K562 (cell line): ENCODE data around the gene MEIKIN. TPM values are rescaled to one million over a fixed set of nuclear protein-coding genes. Genes with fewer than 3 reads are reported as not detected.
A peak's percentile ranks its signal among the peaks of the same experiment; 100 is the strongest.

Source experiments
- POLR2A ChIP-seq: fragments of 450-650 bp; conservative IDR thresholded peaks from 2 replicates; pipeline ENCODE4 v1.6.1; 2016
- TOE1 ChIP-seq, 2 experiments: fragments of 450-650 bp in 1 of 2; sonication (generic) in 1 of 2; formaldehyde crosslinking in 1 of 2; IDR thresholded peaks; 2 replicates each; pipeline versions ENCODE4 v1.7.1 to v1.8.0; 2016 to 2022; ENCODE audit warnings: borderline replicate concordance in 2 of 2, mild to moderate bottlenecking in 2 of 2, antibody characterized with exemption in 1 of 2, inconsistent platforms in 1 of 2, low read depth in 1 of 2, missing genetic modification reagents in 1 of 2, moderate library complexity in 1 of 2
- polyA plus RNA-seq, 8 experiments: library from polyadenylated mRNA; depleted of rRNA in 4 of 8; stranded (reverse) in 5 of 8; unstranded in 3 of 8; fragments of >200 nt; fragmentation: Nextera tagmentation in 2 of 8; fragmentation: Illumina TruSeq in 1 of 8; extraction: Ambion mirVana in 2 of 8; extraction: Trizol in 1 of 8; gene quantifications; 2 replicates each; pipeline versions ENCODE4 v1.2.1 to v1.2.3, GENCODE V29; 2011 to 2014; ENCODE audit warnings: inconsistent platforms in 1 of 8, missing spikeins in 1 of 8
- total RNA-seq, 7 experiments: library from RNA; depleted of rRNA in 6 of 7; stranded (reverse); fragments of >200 nt in 6 of 7; fragmentation: Illumina TruSeq in 2 of 7; extraction: Trizol in 2 of 7; gene quantifications; 2 replicates each; pipeline versions ENCODE4 v1.2.1 to v1.2.3, GENCODE V29; 2011 to 2021; ENCODE audit warnings: low replicate concordance in 1 of 7
- TF ChIP-seq, protein P1 (sequence below), 2 experiments: fragments of 450-650 bp; formaldehyde crosslinking in 1 of 2; IDR thresholded peaks; 2 replicates each; pipeline versions ENCODE4 v1.4.0 to v1.6.1; 2014 to 2020; ENCODE audit warnings: mild to moderate bottlenecking in 2 of 2, borderline replicate concordance in 1 of 2, low read depth in 1 of 2
- TF ChIP-seq, protein P2 (sequence below): fragments of 250-450 bp; sonication (Bioruptor Pico); IDR thresholded peaks from 2 replicates; pipeline ENCODE4 v1.8.0; 2022; ENCODE audit warnings: inconsistent platforms, mild to moderate bottlenecking, moderate library complexity, borderline replicate concordance
- TF ChIP-seq, protein P3 (sequence below): fragments of 250-450 bp; sonication (Bioruptor Pico); IDR thresholded peaks from 2 replicates; pipeline ENCODE4 v1.5.0; 2021
- TF ChIP-seq, protein P4 (sequence below): fragments of 450-650 bp; formaldehyde crosslinking; IDR thresholded peaks from 2 replicates; pipeline ENCODE4 v1.4.0; 2020; ENCODE audit warnings: mild to moderate bottlenecking, moderate library complexity
- TF ChIP-seq, protein P5 (sequence below), 3 experiments: IDR thresholded peaks in 2 of 3; conservative IDR thresholded peaks in 1 of 3; 2 replicates each; pipeline ENCODE4 v1.5.1; 2011 to 2012; ENCODE audit warnings: low read length in 3 of 3, mild to moderate bottlenecking in 3 of 3, control low read depth in 2 of 3, improper control_type of control experiment in 1 of 3, inconsistent platforms in 1 of 3, low read depth in 1 of 3, mixed read lengths in 1 of 3, moderate library complexity in 1 of 3; ENCODE audit not compliant: insufficient read depth in 2 of 3

MEIKIN gene
- total and polyA plus RNA-seq, 9 of the 15 experiments (the other 6 are each of a cell fraction or from before 2014, with no cell fraction given), result 0.18 TPM; not detected in 8

DNA sequence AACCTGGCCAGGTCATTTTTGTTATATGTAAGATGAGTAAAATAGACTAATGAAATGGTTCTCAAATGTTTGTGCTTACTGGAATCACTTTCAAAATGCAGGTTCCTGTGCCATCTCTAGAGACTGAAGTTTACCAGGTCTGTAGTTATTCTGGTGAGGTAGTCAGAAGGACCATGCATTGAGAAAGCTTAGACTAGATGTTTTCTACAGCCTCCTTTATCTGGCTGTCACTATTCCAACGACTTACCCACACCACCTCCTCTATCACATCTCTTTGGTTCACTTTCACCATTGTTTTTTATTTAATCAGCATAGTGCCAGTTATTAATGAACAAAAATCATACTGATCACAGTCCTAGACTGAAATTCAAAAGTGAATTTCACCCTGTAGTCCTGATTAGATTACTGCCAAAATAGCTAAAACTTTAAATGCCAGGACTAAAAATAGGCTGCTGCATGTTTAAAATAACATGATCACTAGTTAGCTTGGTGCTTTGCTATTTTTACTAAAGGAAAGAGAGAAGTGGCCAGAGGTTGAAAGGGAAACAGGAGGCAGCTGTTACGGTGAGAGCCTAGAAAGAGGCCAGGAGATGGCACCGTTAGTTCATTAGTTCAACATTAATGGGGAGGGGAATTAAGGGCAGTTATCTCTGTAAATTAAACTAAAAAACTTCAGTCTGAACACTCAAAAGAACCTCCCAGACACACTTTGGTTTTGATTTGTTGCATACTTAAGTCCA, 134.8 kb downstream of the MEIKIN start (continued):
- no peak for TF ChIP-seq TOE1 (IDR thresholded peaks at IDR 0.05; ENCODE audit: borderline replicate concordance)
- no peak for TF ChIP-seq TOE1 (CRISPR knock-in tag; IDR thresholded peaks at IDR 0.05; ENCODE audit: borderline replicate concordance, low read depth)
- TF ChIP-seq, protein P1, sequence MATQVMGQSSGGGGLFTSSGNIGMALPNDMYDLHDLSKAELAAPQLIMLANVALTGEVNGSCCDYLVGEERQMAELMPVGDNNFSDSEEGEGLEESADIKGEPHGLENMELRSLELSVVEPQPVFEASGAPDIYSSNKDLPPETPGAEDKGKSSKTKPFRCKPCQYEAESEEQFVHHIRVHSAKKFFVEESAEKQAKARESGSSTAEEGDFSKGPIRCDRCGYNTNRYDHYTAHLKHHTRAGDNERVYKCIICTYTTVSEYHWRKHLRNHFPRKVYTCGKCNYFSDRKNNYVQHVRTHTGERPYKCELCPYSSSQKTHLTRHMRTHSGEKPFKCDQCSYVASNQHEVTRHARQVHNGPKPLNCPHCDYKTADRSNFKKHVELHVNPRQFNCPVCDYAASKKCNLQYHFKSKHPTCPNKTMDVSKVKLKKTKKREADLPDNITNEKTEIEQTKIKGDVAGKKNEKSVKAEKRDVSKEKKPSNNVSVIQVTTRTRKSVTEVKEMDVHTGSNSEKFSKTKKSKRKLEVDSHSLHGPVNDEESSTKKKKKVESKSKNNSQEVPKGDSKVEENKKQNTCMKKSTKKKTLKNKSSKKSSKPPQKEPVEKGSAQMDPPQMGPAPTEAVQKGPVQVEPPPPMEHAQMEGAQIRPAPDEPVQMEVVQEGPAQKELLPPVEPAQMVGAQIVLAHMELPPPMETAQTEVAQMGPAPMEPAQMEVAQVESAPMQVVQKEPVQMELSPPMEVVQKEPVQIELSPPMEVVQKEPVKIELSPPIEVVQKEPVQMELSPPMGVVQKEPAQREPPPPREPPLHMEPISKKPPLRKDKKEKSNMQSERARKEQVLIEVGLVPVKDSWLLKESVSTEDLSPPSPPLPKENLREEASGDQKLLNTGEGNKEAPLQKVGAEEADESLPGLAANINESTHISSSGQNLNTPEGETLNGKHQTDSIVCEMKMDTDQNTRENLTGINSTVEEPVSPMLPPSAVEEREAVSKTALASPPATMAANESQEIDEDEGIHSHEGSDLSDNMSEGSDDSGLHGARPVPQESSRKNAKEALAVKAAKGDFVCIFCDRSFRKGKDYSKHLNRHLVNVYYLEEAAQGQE (IDR thresholded peaks at IDR 0.05; ENCODE audit: borderline replicate concordance), result peak; percentile 77
- TF ChIP-seq, protein P1 (CRISPR knock-in tag; IDR thresholded peaks at IDR 0.05; ENCODE audit: low read depth), result no peak
- TF ChIP-seq, protein P2, sequence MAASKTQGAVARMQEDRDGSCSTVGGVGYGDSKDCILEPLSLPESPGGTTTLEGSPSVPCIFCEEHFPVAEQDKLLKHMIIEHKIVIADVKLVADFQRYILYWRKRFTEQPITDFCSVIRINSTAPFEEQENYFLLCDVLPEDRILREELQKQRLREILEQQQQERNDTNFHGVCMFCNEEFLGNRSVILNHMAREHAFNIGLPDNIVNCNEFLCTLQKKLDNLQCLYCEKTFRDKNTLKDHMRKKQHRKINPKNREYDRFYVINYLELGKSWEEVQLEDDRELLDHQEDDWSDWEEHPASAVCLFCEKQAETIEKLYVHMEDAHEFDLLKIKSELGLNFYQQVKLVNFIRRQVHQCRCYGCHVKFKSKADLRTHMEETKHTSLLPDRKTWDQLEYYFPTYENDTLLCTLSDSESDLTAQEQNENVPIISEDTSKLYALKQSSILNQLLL (CRISPR knock-in tag), result no peak
- TF ChIP-seq, protein P3, sequence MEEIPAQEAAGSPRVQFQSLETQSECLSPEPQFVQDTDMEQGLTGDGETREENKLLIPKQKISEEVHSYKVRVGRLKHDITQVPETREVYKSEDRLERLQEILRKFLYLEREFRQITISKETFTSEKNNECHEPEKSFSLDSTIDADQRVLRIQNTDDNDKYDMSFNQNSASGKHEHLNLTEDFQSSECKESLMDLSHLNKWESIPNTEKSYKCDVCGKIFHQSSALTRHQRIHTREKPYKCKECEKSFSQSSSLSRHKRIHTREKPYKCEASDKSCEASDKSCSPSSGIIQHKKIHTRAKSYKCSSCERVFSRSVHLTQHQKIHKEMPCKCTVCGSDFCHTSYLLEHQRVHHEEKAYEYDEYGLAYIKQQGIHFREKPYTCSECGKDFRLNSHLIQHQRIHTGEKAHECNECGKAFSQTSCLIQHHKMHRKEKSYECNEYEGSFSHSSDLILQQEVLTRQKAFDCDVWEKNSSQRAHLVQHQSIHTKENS, result no peak
- TF ChIP-seq, protein P4, sequence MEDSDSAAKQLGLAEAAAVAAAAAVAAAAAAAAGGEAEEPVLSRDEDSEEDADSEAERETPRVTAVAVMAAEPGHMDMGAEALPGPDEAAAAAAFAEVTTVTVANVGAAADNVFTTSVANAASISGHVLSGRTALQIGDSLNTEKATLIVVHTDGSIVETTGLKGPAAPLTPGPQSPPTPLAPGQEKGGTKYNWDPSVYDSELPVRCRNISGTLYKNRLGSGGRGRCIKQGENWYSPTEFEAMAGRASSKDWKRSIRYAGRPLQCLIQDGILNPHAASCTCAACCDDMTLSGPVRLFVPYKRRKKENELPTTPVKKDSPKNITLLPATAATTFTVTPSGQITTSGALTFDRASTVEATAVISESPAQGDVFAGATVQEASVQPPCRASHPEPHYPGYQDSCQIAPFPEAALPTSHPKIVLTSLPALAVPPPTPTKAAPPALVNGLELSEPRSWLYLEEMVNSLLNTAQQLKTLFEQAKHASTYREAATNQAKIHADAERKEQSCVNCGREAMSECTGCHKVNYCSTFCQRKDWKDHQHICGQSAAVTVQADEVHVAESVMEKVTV (CRISPR knock-in tag), result peak; percentile 41; the same call in 1 of the 2 replicates
- TF ChIP-seq, protein P5, sequence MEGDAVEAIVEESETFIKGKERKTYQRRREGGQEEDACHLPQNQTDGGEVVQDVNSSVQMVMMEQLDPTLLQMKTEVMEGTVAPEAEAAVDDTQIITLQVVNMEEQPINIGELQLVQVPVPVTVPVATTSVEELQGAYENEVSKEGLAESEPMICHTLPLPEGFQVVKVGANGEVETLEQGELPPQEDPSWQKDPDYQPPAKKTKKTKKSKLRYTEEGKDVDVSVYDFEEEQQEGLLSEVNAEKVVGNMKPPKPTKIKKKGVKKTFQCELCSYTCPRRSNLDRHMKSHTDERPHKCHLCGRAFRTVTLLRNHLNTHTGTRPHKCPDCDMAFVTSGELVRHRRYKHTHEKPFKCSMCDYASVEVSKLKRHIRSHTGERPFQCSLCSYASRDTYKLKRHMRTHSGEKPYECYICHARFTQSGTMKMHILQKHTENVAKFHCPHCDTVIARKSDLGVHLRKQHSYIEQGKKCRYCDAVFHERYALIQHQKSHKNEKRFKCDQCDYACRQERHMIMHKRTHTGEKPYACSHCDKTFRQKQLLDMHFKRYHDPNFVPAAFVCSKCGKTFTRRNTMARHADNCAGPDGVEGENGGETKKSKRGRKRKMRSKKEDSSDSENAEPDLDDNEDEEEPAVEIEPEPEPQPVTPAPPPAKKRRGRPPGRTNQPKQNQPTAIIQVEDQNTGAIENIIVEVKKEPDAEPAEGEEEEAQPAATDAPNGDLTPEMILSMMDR (IDR thresholded peaks at IDR 0.05 in 2 of 3, conservative IDR thresholded peaks at IDR 0.05 in 1 of 3; ENCODE audit: insufficient read depth in 2 of 3, low read depth in 1 of 3, low read length in 3 of 3), result peak; percentile 28 to 54 (median 34); a peak in 4 of 6 replicates
- TF ChIP-seq POLR2A, result no peak
